DOHH2 (cell line): Measurements from ENCODE around the gene SPIRE2.

Experiments
- EZH2phosphoT487 ChIP-seq: fragments of 200-600 bp; sonication (generic); IDR thresholded peaks from 2 replicates; pipeline ENCODE4 v1.6.1; 2017; ENCODE audit warnings: borderline replicate concordance, mild to moderate bottlenecking, antibody characterized with exemption, low read length, moderate library complexity, mixed read lengths
- TF ChIP-seq, protein P1 (sequence below): fragments of 200-600 bp; sonication (generic); IDR thresholded peaks from one replicate; pipeline ENCODE4 v1.5.1; 2014; ENCODE audit warnings: antibody characterized with exemption, mild to moderate bottlenecking, low read depth, low read length; ENCODE audit not compliant: poor library complexity, severe bottlenecking

GRCh38 chr16:89805136-89805905, 23.0 kb upstream of the SPIRE2 start:
- TF ChIP-seq, protein P1, sequence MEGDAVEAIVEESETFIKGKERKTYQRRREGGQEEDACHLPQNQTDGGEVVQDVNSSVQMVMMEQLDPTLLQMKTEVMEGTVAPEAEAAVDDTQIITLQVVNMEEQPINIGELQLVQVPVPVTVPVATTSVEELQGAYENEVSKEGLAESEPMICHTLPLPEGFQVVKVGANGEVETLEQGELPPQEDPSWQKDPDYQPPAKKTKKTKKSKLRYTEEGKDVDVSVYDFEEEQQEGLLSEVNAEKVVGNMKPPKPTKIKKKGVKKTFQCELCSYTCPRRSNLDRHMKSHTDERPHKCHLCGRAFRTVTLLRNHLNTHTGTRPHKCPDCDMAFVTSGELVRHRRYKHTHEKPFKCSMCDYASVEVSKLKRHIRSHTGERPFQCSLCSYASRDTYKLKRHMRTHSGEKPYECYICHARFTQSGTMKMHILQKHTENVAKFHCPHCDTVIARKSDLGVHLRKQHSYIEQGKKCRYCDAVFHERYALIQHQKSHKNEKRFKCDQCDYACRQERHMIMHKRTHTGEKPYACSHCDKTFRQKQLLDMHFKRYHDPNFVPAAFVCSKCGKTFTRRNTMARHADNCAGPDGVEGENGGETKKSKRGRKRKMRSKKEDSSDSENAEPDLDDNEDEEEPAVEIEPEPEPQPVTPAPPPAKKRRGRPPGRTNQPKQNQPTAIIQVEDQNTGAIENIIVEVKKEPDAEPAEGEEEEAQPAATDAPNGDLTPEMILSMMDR: no peak
- no peak for TF ChIP-seq EZH2phosphoT487
